AG20443 (cell line): ENCODE data around the gene TMC4.
A peak's percentile ranks its signal among the peaks of the same experiment; 100 is the strongest.
"Not testable (repeated sequence)": the region's sequence is repeated elsewhere in the genome, so short reads cannot be mapped to it uniquely, and the experiment has no call there.

ENCODE experiments used
- DNase-seq: peaks from one replicate; pipeline ENCODE4 v3.0.0; 2012; ENCODE audit warnings: low spot score, mixed read lengths

Gene TMC4

DNA sequence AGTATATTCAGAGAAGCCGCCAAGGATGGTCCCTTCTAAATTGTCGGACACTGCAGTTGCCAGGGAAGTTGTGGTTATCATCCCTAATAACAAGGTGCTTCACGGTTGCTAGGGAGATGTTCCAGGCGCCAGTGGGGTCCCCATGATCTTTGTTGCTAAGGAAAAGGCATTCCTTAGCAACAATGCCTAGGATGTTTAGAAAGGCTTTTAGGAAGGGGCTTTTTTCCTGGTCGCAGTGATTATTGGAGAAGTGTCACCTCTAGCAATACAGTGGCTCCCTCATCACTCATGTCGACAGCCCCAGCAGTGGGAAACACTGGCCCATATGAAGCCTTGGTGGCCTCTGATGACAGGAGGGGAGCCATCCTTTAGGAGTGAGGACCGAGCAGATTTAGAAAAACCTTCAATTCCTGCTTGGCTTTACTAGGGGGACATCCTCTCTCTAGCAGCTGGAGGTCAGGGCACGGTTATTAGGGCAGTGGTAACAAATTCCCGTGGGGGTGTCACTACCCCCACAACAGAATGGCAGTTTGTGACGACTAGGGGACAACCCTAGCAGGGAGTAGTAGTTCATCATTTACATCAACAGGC is 6.4 kb upstream of the TMC4 start:
- no peak for DNase-seq

GRCh38 chr19:54178581-54179261 is 5.8 kb upstream of the TMC4 start:
- no peak for DNase-seq

DNA sequence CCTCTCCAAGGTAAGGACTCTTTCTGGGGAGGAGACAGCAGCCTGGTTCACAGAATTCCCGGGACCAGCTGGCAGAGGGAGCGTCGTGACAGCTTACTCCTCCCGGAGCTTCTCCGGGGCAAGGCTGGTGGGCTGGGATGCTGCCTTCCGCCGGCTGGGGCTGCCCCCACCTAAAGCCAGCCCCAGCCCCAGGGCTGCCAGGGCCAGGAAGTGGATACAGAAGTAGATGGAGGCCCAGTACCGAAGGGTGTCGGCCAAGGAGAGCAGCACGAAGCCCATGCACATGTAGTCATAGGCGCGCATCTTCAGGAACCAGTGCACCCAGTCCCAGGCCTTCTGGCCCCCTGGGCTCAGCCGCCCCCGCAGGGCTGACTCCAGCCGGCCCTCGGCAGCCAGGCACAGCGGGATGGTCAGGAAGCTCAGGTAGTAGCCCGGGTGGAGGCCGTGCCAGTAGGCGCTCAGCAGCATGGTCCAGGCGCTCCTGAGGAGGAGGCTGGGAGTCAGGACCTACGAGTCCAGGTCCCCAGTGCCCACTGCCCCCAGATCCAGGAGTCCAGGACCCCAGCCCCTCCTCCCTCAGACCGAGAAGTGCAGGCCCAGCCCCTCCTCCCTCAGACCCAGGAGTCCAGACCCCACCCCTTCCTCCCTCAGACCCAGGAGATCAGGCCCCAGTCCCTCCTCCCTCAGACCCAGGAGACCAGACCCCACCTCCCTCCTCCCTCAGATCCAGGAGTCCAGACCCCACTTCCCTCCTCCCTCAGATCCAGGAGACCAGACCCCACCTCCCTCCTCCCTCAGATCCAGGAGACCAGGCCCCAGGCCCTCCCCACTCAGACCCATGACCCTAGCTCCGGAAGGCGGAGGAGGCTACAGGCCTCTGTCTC is 1.2 kb upstream of the TMC4 start:
- peak; percentile 3 for DNase-seq

- DNase-seq: no peak
These were observed 369 bp upstream of the TMC4 start for GRCh38 chr19:54173359-54173699.

- DNase-seq: not testable (repeated sequence)
These were observed 1.1 kb downstream of the TMC4 start for GRCh38 chr19:54171736-54172431.

- no peak for DNase-seq
These were observed 3.7 kb downstream of the TMC4 start for GRCh38 chr19:54169149-54169740.

DNA sequence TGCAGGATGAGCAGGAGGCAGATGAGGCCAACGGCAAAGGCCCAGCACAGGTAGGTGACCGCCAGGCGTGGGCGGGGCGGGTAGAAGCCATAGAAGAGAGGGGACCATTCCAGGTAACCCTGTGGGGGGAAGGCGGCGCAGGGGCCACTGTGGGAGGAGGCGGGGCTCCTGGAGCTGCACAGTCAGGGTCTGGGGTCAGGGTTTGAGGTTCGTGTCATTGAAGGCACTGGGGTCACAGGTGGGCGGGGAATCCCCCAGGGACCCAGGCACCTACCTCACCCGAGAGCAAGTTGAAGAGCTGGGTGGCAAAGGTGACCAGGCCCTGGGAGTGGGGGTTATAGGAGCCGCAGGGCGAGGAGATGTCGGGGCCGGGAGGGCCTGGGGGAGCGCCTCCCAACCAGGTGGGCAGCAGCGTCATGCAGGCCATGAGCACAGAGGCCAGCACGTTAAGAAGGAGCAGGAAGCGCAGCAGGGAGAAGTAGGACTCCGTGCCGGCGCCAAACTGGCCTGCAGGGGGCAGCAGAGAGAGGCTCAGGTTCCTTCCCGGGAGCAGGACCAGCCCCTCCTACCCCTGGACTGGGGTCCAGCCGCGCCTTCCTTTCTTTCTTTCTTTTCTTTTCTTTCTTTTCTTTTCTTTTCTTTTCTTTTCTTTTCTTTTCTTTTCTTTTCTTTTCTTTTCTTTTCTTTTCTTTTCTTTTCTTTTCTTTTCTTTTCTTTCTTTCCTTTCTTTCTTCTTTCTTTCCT is 4.6 kb downstream of the TMC4 start:
- peak; percentile 94 for DNase-seq

DNA sequence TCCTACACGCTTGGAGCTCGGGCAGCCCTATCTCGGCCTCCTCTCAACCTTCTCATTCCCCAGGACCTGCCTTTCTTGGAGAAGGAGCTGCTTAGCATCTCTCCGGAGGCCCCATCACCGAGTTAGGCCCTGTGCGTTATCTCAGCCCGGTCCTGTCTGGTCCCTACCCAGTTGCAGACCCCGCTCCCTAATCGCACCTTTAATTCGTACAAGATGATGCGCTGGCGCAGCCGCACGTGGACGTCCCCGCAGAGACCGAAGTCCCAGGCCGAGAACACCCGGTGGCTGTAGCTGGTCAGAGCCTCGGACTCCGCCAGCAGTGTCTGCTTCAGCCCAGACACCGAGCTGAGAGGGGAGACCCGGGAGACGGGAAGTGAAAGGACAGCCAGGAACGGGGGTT is 7.7 kb downstream of the TMC4 start:
- no peak for DNase-seq

DNA sequence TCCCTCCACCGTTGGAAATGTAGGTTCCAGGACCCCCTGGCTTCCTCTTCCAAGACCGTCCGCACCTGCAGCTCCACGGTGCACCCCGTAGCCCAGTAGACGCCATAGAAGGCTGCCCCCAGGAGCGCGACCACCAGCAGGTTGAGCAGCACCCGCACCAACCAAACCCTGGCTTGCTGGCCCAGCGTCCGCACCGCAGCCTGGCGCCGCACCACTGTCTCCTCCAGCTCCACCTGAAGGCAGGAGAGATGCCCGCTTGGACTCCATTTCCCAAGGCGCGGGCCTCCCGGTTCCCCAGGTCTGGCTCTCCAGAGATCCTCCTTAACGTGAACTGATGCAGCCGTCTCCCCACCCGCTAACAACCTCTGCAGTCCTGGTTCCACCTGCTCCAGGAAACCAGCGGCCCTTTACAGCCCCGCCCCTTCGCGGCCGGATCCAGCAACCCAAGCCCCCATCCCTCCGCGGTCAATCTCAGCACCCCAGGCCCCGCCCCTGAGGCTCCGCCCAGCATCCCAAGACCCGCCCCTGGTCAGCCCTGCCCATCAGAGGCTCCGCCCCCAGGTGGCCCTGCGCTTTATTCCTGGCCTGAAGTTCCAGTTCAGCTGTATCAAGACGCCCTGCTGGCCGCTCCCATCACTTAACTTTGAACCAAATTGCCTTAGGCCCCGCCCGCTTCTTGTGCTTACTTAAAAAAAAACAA is 8.4 kb downstream of the TMC4 start:
- DNase-seq: peak; percentile 60

GRCh38 chr19:54162884-54163283 is 10.1 kb downstream of the TMC4 start:
- DNase-seq: no peak

DNA sequence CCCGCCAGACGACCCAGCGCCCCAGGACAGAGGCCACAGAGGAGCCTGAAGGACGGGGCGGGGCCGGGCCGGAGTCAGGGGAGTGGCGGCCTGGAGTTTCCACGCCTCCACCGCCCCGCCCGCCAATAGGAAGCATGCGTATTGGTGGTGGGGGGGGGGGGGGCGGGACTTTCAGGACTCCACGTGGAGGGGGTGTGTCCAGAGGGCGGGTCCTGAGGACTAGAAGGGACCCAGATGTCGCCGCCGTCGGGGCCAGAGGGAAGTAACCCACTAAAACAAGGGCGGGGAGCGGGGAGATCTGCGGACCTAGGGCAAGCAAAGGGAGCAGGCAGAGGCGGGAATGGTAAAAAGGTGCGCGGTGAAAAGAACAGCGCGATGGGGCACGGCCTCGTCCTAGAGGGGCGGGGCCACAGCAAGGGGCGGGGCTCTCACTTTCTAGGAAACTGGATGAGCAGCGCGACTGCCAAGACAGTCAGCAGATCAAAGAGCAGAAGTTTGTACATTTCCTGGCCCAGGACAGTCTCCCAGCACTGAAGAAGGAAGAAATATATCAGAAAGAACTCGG is 10.6 kb downstream of the TMC4 start:
- DNase-seq: peak; percentile 94

- no peak for DNase-seq
These were observed 12.1 kb downstream of the TMC4 start for GRCh38 chr19:54160854-54161253.

GRCh38 chr19:54160182-54160811 is 12.7 kb downstream of the TMC4 start:
- DNase-seq: no peak

GRCh38 chr19:54159352-54160181 is 13.4 kb downstream of the TMC4 start, which contains the start of gene LENG1:
Gene LENG1 (minus strand): TSS chr19:54159721. CDS start chr19:54159695, 26 bp downstream.
- DNase-seq: peak; percentile 97

- peak; percentile 44 for DNase-seq
These were observed 14.1 kb downstream of the TMC4 start for GRCh38 chr19:54158812-54159351.

GRCh38 chr19:54156953-54157352 is 16.0 kb downstream of the TMC4 start:
- no peak for DNase-seq

DNA sequence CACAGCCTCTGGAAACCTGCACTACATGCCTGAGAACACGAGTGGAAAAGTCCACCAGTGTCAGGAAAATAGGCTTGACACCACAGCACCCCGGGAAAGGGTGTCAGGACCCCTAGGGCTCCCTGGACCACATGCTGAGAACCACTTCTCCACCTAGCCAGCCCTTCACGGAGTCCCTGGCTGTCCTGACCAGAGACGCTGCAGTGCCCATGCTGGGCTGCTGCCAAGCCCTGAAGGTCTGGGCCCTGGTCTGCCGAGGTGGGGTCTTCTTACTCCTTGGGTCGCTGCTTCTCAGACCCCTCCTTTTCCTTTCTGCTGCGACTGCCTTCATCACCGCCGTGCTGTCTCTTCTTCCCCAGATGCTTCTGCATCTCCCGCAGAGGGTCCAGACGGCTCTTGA is 16.5 kb downstream of the TMC4 start:
- no peak for DNase-seq

GRCh38 chr19:54155694-54156093 is 17.3 kb downstream of the TMC4 start:
- no peak for DNase-seq
